ENCODE measurements around the gene C19orf53.
"Not testable (repeated sequence)": the region's sequence is repeated elsewhere in the genome, so short reads cannot be mapped to it uniquely, and the experiment has no call there.

The C19orf53 gene

GRCh38 chr19:13774217-13775191, at the start of gene C19orf53:
Gene C19orf53, plus strand, starts transcription at chr19:13774456. Its CDS starts 22 bp downstream, at chr19:13774478.
- DNase-seq (ENCODE audit: low read depth in 2 of 2): peak; percentile 71

GRCh38 chr19:13726323-13726722, 47.9 kb upstream of the C19orf53 start:
- no peak for DNase-seq (ENCODE audit: low read depth in 2 of 2)

- DNase-seq (ENCODE audit: low read depth in 2 of 2): no peak
Measured at GRCh38 chr19:13727798-13728197, 46.5 kb upstream of the C19orf53 start.

- DNase-seq (ENCODE audit: low read depth in 2 of 2): no peak
Measured at GRCh38 chr19:13729859-13730258, 44.4 kb upstream of the C19orf53 start.

- peak; percentile 91 to 93 for DNase-seq (ENCODE audit: low read depth in 2 of 2)
Measured at GRCh38 chr19:13731147-13731964, 42.9 kb upstream of the C19orf53 start.

- DNase-seq (ENCODE audit: low read depth in 2 of 2): no peak
Measured at GRCh38 chr19:13732337-13732736, 41.9 kb upstream of the C19orf53 start.

GRCh38 chr19:13734751-13735150, 39.5 kb upstream of the C19orf53 start:
- no peak for DNase-seq (ENCODE audit: low read depth in 2 of 2)

- DNase-seq (ENCODE audit: low read depth in 2 of 2): no peak
Measured at GRCh38 chr19:13738073-13738472, 36.2 kb upstream of the C19orf53 start.

GRCh38 chr19:13741893-13742292, 32.4 kb upstream of the C19orf53 start:
- DNase-seq (ENCODE audit: low read depth in 2 of 2): no peak

GRCh38 chr19:13742756-13743155, 31.5 kb upstream of the C19orf53 start:
- DNase-seq (ENCODE audit: low read depth in 2 of 2): no peak

GRCh38 chr19:13744174-13744573, 30.1 kb upstream of the C19orf53 start:
- no peak for DNase-seq (ENCODE audit: low read depth in 2 of 2)

GRCh38 chr19:13747098-13747453, 27.2 kb upstream of the C19orf53 start:
- DNase-seq (ENCODE audit: low read depth in 2 of 2): no peak

GRCh38 chr19:13748169-13748828, 26.0 kb upstream of the C19orf53 start:
- DNase-seq (ENCODE audit: low read depth in 2 of 2): no peak

GRCh38 chr19:13751436-13751835, 22.8 kb upstream of the C19orf53 start:
- DNase-seq (ENCODE audit: low read depth in 2 of 2): no peak

- not testable (repeated sequence) for DNase-seq (ENCODE audit: low read depth in 2 of 2)
Measured at GRCh38 chr19:13753622-13754021, 20.6 kb upstream of the C19orf53 start.

- no peak for DNase-seq (ENCODE audit: low read depth in 2 of 2)
Measured at GRCh38 chr19:13756210-13756609, 18.0 kb upstream of the C19orf53 start.

GRCh38 chr19:13757805-13758772, 16.2 kb upstream of the C19orf53 start:
- DNase-seq (ENCODE audit: low read depth in 2 of 2): no peak

GRCh38 chr19:13758795-13759194, 15.5 kb upstream of the C19orf53 start:
- no peak for DNase-seq (ENCODE audit: low read depth in 2 of 2)

- DNase-seq (ENCODE audit: low read depth in 2 of 2): no peak
Measured at GRCh38 chr19:13761423-13761822, 12.8 kb upstream of the C19orf53 start.

- no peak for DNase-seq (ENCODE audit: low read depth in 2 of 2)
Measured at GRCh38 chr19:13762635-13763235, 11.5 kb upstream of the C19orf53 start.
